Hindlimb muscle (tissue), 1 donor: ENCODE results near the gene SLC38A11. TPM values are rescaled to one million over a fixed set of nuclear protein-coding genes. Genes with fewer than 3 reads are reported as not detected.

Experiments
- DNase-seq: peaks from one replicate; pipeline ENCODE4 v3.0.0-alpha.2; 2013
- polyA plus RNA-seq: library from polyadenylated mRNA; unstranded; fragments of 120-200 nt; gene quantifications from one replicate; pipeline ENCODE4 v1.2.1, GENCODE V29; 2013; ENCODE audit not compliant: insufficient read length

Gene SLC38A11
- polyA plus RNA-seq, 1 donor = 0.15 TPM

GRCh38 chr2:164913640-164914350, 41.5 kb downstream of the SLC38A11 start:
- DNase-seq = no peak

DNA sequence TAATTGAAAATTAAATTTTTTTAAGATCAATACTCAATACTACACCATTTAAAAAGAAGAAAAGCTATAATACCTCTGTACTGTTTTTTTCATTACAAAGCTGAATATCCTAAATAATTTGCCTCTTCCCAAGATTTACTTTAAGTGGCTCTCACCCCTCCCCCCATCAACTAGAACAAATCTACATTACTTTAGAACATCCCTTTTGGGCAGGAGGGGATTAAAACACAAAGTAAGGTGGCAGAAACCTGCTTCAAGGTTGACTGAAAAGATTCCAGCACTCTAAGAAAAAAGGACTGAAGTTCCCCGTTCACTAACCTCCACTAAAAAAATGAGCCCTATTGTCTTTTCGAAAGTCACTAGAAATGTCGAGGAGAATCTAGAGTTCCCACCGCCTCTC, 42.3 kb downstream of the SLC38A11 start:
- DNase-seq = no peak

GRCh38 chr2:164911832-164912231, 43.5 kb downstream of the SLC38A11 start:
- no peak for DNase-seq

DNA sequence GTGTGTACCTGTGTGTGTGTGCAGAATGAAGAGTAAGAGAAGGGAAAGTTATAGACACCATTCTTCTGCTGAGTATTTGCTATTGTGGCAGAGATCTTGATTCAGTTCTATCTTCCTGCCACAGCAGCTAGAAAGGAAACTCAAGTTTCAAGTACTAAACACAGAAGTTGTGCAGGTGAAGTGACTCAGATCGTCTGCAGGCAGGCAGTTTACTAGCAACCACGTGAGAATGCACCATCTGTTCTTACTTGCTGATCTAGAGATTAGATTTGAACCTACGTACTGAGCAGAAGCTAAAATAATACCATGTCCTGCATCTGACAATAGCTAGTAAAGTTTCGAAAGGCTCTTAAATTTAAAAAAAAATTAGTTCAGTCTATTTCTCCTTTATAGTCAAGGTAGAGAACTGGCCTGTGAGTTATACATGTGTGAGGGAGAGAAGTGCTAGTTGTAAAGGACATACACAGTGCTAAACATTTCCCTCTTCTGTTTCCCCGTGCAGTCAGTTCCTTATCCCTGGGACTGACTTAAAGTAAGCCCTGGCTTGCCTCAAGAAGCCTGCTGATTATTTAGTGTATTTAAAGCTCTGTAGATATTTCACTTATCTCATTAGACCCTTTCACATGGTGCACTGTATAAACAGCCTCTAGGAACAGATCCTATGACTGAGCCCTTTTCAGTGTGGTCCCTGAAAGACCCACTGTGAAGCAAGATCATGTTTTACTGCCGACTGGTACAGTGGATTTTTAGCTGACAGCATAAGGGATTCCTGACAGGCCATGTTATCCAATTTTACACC, 45.0 kb downstream of the SLC38A11 start:
- DNase-seq = no peak

- DNase-seq = no peak
Measured at GRCh38 chr2:164906947-164907346, 48.4 kb downstream of the SLC38A11 start.

- DNase-seq = no peak
Measured at GRCh38 chr2:164905307-164905706, 50.0 kb downstream of the SLC38A11 start.

GRCh38 chr2:164903951-164904350, 51.4 kb downstream of the SLC38A11 start:
- no peak for DNase-seq

GRCh38 chr2:164903204-164903603, 52.1 kb downstream of the SLC38A11 start:
- DNase-seq = no peak

DNA sequence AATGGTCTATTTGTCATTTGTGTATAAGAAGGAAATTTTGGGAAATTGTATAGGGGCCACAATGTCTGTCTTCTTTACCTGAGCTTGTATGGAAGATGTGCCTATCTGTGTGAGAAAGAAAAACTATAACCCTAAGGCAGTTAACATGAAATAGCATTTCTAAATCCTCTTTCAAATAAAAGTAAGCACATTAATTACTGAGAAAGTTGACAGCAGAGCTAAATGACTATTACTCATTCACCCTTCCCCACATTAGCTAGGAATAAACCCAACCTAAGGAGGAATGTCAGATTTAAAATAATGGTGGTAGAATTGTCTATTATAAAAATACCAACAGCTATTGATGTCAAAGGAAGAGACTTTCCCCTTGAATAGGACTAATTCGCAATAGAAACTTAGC, 56.2 kb downstream of the SLC38A11 start:
- DNase-seq = no peak

DNA sequence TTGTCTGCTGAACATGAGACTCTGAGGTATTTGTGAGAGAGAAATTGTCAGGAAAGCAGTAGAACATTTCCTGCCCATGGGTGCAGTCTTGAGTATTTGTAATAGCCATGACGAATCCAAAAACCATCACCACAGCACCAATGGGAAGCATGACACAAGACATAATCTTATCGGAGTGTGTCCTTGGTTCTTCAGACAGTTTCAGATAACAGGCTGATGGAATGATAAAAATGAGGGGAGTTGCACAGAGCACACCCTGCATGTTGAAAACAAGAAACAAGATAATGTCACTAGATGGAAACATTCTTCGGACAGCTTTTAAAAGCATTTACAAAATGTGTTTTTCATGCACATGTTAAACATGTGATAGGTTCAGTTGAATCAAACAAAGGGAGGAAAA, 56.9 kb downstream of the SLC38A11 start:
- DNase-seq = no peak

DNA sequence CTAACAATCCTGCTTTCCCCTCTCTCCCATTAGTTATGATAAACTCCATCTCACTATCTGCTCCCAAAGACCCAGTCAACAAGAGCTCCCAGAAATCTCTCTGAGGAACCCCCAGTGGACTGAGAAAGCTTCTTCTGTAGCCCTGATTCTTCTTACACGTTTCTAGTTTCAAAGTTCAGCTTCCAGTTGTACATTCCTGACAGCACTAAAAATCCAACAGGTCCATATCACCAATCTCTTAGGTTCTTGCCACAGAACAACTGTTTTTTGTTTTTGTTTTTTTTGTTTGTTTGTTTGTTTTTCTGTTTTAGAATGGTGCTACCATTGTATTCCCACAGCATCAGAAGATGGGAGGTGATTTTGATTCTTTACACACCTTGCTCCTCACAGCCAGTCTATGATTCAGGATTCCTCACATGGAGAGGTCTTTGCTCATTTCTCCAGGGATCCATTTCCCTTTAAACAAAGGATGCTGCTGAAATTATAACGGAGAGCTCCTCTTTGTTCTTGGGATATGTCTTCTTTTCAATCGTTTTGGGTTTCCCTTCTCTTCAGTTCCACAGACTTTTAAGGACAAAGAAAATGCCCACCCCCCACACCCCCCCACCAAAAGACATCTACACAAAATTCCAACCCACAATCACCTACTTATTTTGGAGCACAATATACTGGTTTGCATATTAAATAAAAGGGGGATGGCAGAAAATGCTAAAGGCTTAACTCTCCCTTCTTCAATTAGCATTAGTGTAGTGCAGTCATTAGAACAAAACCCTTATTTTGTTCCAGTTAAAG, 57.7 kb downstream of the SLC38A11 start:
- no peak for DNase-seq

GRCh38 chr2:164896634-164897355, 58.5 kb downstream of the SLC38A11 start:
- DNase-seq = no peak

- DNase-seq = no peak
Measured at GRCh38 chr2:164896226-164896625, 59.1 kb downstream of the SLC38A11 start.

DNA sequence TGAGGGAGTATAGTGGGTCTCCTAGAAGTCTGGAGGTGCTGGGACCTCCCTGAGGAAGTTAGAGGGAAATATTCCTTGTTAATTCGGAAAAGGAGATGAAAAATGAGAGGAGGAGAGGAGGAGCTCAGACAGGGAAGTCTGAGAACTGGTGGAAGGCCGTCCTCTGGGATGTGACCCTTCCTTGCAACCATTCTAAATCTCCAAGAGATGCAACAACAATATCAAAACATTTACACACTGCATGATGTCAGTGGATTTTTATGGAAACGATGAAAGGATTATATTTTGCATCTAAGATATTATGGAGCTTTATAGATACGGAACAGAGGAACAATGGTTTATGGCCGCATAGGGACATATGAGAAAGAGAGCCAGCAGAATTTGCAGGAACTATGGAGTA, 63.9 kb downstream of the SLC38A11 start:
- DNase-seq = peak; percentile 47

- no peak for DNase-seq
Measured at GRCh38 chr2:164890544-164890943, 64.8 kb downstream of the SLC38A11 start.

DNA sequence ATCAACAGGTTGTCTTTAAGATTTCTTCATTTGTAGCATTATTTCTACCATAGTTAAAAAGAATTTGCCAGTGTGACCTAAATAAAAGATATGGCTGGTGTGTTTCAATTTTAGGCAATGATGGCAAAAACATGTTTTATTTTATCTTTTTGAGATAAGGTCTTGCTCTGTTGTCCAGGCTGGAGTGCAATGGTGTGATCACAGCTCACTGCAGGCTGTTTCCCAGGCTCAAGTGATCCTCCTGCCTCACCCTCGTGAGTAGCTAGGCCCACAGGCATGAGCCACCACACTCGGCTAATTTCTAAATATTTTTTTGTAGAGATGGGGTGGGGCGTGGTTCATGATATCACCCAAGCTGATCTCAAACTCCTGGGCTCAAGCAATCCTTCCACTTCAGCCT, 66.7 kb downstream of the SLC38A11 start:
- DNase-seq = no peak

DNA sequence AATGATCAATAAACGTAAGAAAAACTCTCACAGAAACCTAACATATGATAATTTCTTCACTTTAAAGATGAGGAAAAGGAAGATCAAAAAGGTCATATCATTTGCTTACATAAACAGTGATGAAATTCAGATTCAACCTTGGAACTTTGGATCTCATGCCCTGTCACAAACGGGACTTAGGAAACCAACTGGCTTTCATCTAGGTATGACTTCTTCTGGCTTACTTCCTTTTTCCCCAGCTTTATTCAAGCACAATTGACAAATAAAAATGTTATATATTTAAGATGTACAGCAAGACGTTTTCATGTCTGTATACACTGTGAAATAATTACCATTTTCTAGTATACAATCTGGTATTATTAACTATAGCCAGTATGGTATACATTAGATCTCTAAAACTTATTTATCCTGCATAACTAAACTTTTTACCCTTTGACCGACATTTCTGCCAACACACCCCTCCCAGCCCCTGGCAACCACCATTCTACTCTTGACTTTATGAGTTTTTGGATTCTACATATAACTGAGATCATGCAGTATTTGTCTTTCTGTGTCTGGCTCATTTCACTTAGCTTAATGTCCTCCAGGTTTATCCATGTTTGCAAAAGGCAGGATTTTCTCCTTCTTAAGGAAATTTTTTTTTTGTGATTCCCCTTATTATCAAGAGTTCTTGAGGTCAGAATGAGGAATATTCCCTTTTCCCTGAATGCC, 67.7 kb downstream of the SLC38A11 start:
- no peak for DNase-seq

DNA sequence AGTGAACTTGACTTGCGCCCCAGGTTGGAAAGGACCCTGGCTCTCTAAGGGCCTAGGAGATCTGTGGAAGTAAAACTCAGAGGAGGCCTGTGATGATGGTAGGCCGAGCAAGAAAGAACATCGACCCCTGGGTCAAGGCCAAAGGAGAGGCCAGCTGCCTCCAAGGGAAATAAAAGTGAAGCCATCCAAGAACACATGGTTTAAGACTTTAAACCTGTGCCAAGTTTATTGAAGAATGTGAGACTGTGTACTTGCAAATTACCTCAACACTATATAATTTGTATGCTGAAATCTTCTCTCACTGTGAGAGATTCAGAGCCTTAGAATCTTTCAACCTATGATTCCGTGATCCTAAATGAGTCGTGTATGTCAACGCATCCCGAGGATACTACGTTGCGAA, 73.0 kb downstream of the SLC38A11 start:
- no peak for DNase-seq

DNA sequence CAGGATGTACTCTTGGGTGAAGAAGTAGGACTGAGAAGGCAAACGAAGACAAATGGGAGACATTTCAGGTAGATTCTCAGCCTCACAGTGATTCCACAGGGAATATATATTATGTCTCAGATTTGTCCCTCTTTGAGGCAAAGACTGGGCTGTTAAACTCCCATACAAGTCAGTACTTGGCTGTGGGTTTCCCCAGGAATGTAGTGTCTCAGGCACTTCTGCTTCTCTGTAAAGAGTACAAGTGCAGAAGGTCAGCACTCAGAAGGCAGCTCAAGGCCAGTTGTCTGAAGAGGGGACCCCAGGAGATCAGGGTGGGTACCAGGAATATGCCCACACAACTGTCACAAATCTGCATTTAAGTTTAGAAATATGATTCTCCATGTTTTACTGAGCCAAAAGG, 73.8 kb downstream of the SLC38A11 start:
- DNase-seq = no peak

DNA sequence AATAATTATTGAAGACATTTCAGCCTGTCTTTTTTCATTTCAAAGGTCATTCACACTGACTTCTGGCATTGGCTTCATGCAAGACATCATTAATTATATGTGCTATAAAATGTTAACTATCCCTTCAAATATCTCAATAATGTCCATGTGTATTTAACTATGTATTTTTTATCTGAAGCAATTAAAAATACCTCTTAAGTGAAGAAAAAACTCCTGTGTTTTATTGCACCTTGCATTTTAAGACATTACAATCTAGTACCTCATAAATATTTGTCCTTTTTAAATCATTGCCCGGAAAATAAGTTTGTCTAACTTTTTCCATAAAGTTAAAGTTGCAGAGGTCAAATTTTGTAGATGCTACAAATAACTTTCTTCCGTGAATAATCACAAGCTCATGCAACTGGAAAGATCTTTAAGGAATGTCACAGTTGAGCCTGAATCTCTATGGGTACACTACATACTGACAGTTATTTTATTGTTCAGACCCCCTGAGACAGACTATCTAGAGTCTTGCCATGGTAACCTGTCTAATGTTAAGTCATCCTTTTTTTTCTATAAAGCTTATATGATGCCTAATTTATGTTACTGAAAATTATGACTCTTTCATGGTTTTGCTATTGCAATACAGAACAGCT, 75.3 kb downstream of the SLC38A11 start:
- DNase-seq = no peak

DNA sequence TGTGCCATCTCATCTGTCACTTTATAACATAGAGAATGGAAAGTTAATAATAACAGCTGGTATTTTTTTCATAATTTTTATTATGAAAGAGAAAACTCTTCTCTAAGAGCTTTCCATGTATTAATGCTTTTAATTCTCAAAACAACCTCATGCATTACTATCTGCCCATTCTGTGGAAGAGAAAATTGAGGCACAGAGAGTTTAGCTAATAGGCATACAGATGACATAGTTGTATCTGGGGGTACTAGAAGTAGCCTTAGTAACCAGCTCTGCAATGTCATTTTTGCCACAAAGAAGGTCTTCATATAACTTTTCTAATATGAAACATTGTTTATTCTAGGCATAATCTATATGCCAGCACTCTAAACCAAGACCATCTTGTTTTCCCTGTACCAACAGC, 77.4 kb downstream of the SLC38A11 start:
- DNase-seq = no peak
